GM19463 (cell line): ENCODE measurements around the gene COL15A1.

Experiments
- ATAC-seq: cut with Tn5 transposase; IDR thresholded peaks from one replicate; pipeline ENCODE4 v1.9.1; 2021; ENCODE audit warnings: mild to moderate bottlenecking, moderate library complexity; ENCODE audit not compliant: unreplicated experiment

COL15A1 gene

GRCh38 chr9:99030610-99031109 lies 87.0 kb downstream of the COL15A1 start:
- no peak for ATAC-seq

GRCh38 chr9:99031319-99031718 lies 87.6 kb downstream of the COL15A1 start:
- ATAC-seq = no peak

GRCh38 chr9:99031994-99032393 lies 88.3 kb downstream of the COL15A1 start:
- ATAC-seq = no peak

GRCh38 chr9:99034149-99034548 lies 90.4 kb downstream of the COL15A1 start:
- ATAC-seq = no peak

GRCh38 chr9:99035313-99035712 lies 91.6 kb downstream of the COL15A1 start:
- no peak for ATAC-seq

GRCh38 chr9:99037769-99038483 lies 94.2 kb downstream of the COL15A1 start:
- ATAC-seq = no peak

- no peak for ATAC-seq
Measured at GRCh38 chr9:99038484-99038820, 94.7 kb downstream of the COL15A1 start.

- no peak for ATAC-seq
Measured at GRCh38 chr9:99039505-99040182, 95.9 kb downstream of the COL15A1 start.

GRCh38 chr9:99040251-99040900 lies 96.7 kb downstream of the COL15A1 start:
- ATAC-seq = no peak

- no peak for ATAC-seq
Measured at GRCh38 chr9:99040911-99041582, 97.3 kb downstream of the COL15A1 start.

- no peak for ATAC-seq
Measured at GRCh38 chr9:99041618-99042017, 97.9 kb downstream of the COL15A1 start.

- ATAC-seq = no peak
Measured at GRCh38 chr9:99042620-99043019, 98.9 kb downstream of the COL15A1 start.

GRCh38 chr9:99044827-99045226 lies 101.1 kb downstream of the COL15A1 start:
- ATAC-seq = no peak

GRCh38 chr9:99046068-99046467 lies 102.4 kb downstream of the COL15A1 start:
- ATAC-seq = no peak

GRCh38 chr9:99046542-99047071 lies 102.9 kb downstream of the COL15A1 start:
- no peak for ATAC-seq

- ATAC-seq = no peak
Measured at GRCh38 chr9:99049228-99049627, 105.5 kb downstream of the COL15A1 start.

- no peak for ATAC-seq
Measured at GRCh38 chr9:99049641-99050040, 105.9 kb downstream of the COL15A1 start.

GRCh38 chr9:99050292-99050911 lies 106.7 kb downstream of the COL15A1 start:
- ATAC-seq = no peak

- no peak for ATAC-seq
Measured at GRCh38 chr9:99050924-99051323, 107.2 kb downstream of the COL15A1 start.

- ATAC-seq = no peak
Measured at GRCh38 chr9:99051406-99051805, 107.7 kb downstream of the COL15A1 start.

- ATAC-seq = no peak
Measured at GRCh38 chr9:99051851-99052250, 108.1 kb downstream of the COL15A1 start.
